T-helper 1 cell treated with Interleukin-12 subunit alpha and Interleukin-12 subunit beta and Interleukin-4 antibody, amounts not matched to agents 30 μg/mL and 1 μg/mL, for 36 hours (primary cell): ENCODE results near the gene TAB2.

ENCODE experiments used
- H3K27ac Mint-ChIP-seq: one replicate; pipeline ENCODE4 v1.8.0; 2021; ENCODE audit warnings: mild to moderate bottlenecking, mixed read lengths
- H3K27me3 Mint-ChIP-seq: one replicate; pipeline ENCODE4 v1.8.0; 2021; ENCODE audit warnings: low read depth, mixed read lengths
- H3K36me3 Mint-ChIP-seq: one replicate; pipeline ENCODE4 v1.8.0; 2021; ENCODE audit warnings: low read depth, mixed read lengths
- H3K4me1 Mint-ChIP-seq: one replicate; pipeline ENCODE4 v1.8.0; 2021; ENCODE audit warnings: low read depth, mixed read lengths
- H3K4me3 Mint-ChIP-seq: one replicate; pipeline ENCODE4 v1.8.0; 2021; ENCODE audit warnings: mild to moderate bottlenecking, moderate library complexity, mixed read lengths
- H3K9me3 Mint-ChIP-seq: one replicate; pipeline ENCODE4 v1.8.0; 2021; ENCODE audit warnings: mixed read lengths

Gene TAB2

GRCh38 chr6:149384464-149384863, 67.0 kb downstream of the TAB2 start:
- Mint-ChIP-seq H3K36me3 (peaks cover 80% of the 10 kb centered on the region), H3K9me3 (peaks cover 9% of the 10 kb centered on the region), H3K27ac (no peak overlapping the region), H3K27me3 (no peaks in the 10 kb centered on the region), H3K4me1 (peaks cover 40% of the 10 kb centered on the region), H3K4me3 (no peak overlapping the region)

- Mint-ChIP-seq H3K27me3 (no peaks in the 10 kb centered on the region), H3K4me3 (peak overlapping the region; percentile 1), H3K27ac (peak overlapping the region; percentile 64), H3K9me3 (peaks cover 9% of the 10 kb centered on the region), H3K4me1 (peaks cover 40% of the 10 kb centered on the region), H3K36me3 (peaks cover 77% of the 10 kb centered on the region)
These were observed 68.6 kb downstream of the TAB2 start for GRCh38 chr6:149385998-149386646.

- Mint-ChIP-seq H3K36me3 (peaks cover 75% of the 10 kb centered on the region), H3K4me3 (no peak overlapping the region), H3K27ac (peak overlapping the region; percentile 55), H3K4me1 (peaks cover 49% of the 10 kb centered on the region), H3K27me3 (no peaks in the 10 kb centered on the region), H3K9me3 (peaks cover 9% of the 10 kb centered on the region)
These were observed 70.4 kb downstream of the TAB2 start for GRCh38 chr6:149387779-149388512.

GRCh38 chr6:149389509-149390297, 72.2 kb downstream of the TAB2 start:
- Mint-ChIP-seq H3K27me3 (no peaks in the 10 kb centered on the region), H3K4me1 (peaks cover 55% of the 10 kb centered on the region), H3K4me3 (no peak overlapping the region), H3K36me3 (peaks cover 71% of the 10 kb centered on the region), H3K27ac (peak overlapping the region; percentile 22), H3K9me3 (peaks cover 9% of the 10 kb centered on the region)

GRCh38 chr6:149392093-149392492, 74.6 kb downstream of the TAB2 start:
- no peaks in the 10 kb centered on the region for H3K9me3 Mint-ChIP-seq
- H3K4me3 Mint-ChIP-seq = no peak overlapping the region
- no peaks in the 10 kb centered on the region for H3K27me3 Mint-ChIP-seq
- peaks cover 59% of the 10 kb centered on the region for H3K4me1 Mint-ChIP-seq
- H3K36me3 Mint-ChIP-seq = peaks cover 70% of the 10 kb centered on the region
- peak overlapping the region; percentile 60 for H3K27ac Mint-ChIP-seq

GRCh38 chr6:149392535-149392934, 75.0 kb downstream of the TAB2 start:
- H3K4me3 Mint-ChIP-seq = peak overlapping the region; percentile 3
- peaks cover 59% of the 10 kb centered on the region for H3K4me1 Mint-ChIP-seq

GRCh38 chr6:149393002-149393679, 75.6 kb downstream of the TAB2 start:
- Mint-ChIP-seq H3K27me3 (no peaks in the 10 kb centered on the region), H3K4me3 (no peak overlapping the region), H3K9me3 (no peaks in the 10 kb centered on the region), H3K27ac (no peak overlapping the region), H3K4me1 (peaks cover 59% of the 10 kb centered on the region), H3K36me3 (peaks cover 66% of the 10 kb centered on the region)

More at GRCh38 chr6:149392535-149392934, 75.0 kb downstream of the TAB2 start:
- Mint-ChIP-seq H3K27ac (peak overlapping the region; percentile 60), H3K9me3 (no peaks in the 10 kb centered on the region), H3K36me3 (peaks cover 68% of the 10 kb centered on the region), H3K27me3 (no peaks in the 10 kb centered on the region)

- Mint-ChIP-seq H3K27me3 (no peaks in the 10 kb centered on the region), H3K36me3 (peaks cover 66% of the 10 kb centered on the region), H3K9me3 (no peaks in the 10 kb centered on the region), H3K4me1 (peaks cover 59% of the 10 kb centered on the region), H3K27ac (peak overlapping the region; percentile 23), H3K4me3 (no peak overlapping the region)
These were observed 77.7 kb downstream of the TAB2 start for GRCh38 chr6:149395185-149395584.

- Mint-ChIP-seq H3K27ac (no peak overlapping the region), H3K9me3 (no peaks in the 10 kb centered on the region), H3K4me1 (peaks cover 42% of the 10 kb centered on the region), H3K27me3 (no peaks in the 10 kb centered on the region), H3K4me3 (no peak overlapping the region), H3K36me3 (peaks cover 68% of the 10 kb centered on the region)
These were observed 79.9 kb downstream of the TAB2 start for GRCh38 chr6:149397384-149397783.

- peaks cover 36% of the 10 kb centered on the region for H3K4me1 Mint-ChIP-seq
- H3K9me3 Mint-ChIP-seq = no peaks in the 10 kb centered on the region
- H3K36me3 Mint-ChIP-seq = peaks cover 73% of the 10 kb centered on the region
- H3K27me3 Mint-ChIP-seq = no peaks in the 10 kb centered on the region
- no peak within 1 kb of the TSS for H3K27ac Mint-ChIP-seq
- no peak within 1 kb of the TSS for H3K4me3 Mint-ChIP-seq
These were observed 82.5 kb downstream of the TAB2 start, which contains the start of gene SUMO4 for GRCh38 chr6:149400050-149400449. Gene SUMO4, plus strand, starts transcription at chr6:149400262. Its CDS starts 130 bp downstream, at chr6:149400392.

GRCh38 chr6:149403534-149403933, 86.0 kb downstream of the TAB2 start:
- Mint-ChIP-seq H3K9me3 (no peaks in the 10 kb centered on the region), H3K27ac (peak overlapping the region; percentile 11), H3K4me1 (peaks cover 27% of the 10 kb centered on the region), H3K4me3 (no peak overlapping the region), H3K36me3 (peaks cover 64% of the 10 kb centered on the region), H3K27me3 (no peaks in the 10 kb centered on the region)

GRCh38 chr6:149405823-149406765, 88.6 kb downstream of the TAB2 start:
- Mint-ChIP-seq H3K27me3 (no peaks in the 10 kb centered on the region), H3K4me1 (peaks cover 36% of the 10 kb centered on the region), H3K36me3 (peaks cover 69% of the 10 kb centered on the region), H3K27ac (peak overlapping the region; percentile 75), H3K4me3 (no peak overlapping the region), H3K9me3 (no peaks in the 10 kb centered on the region)

- H3K27me3 Mint-ChIP-seq = no peaks in the 10 kb centered on the region
- no peaks in the 10 kb centered on the region for H3K9me3 Mint-ChIP-seq
- no peak overlapping the region for H3K27ac Mint-ChIP-seq
- peaks cover 59% of the 10 kb centered on the region for H3K36me3 Mint-ChIP-seq
- H3K4me3 Mint-ChIP-seq = no peak overlapping the region
- H3K4me1 Mint-ChIP-seq = peaks cover 33% of the 10 kb centered on the region
These were observed 92.1 kb downstream of the TAB2 start for GRCh38 chr6:149409617-149410016.
